HG03097 (cell line): ENCODE data around the gene ADGRG3.

ENCODE experiments used
- ATAC-seq: cut with Tn5 transposase; IDR thresholded peaks from one replicate; pipeline ENCODE4 v1.9.1; 2021; ENCODE audit not compliant: unreplicated experiment, low FRiP score

The ADGRG3 gene, protein sequence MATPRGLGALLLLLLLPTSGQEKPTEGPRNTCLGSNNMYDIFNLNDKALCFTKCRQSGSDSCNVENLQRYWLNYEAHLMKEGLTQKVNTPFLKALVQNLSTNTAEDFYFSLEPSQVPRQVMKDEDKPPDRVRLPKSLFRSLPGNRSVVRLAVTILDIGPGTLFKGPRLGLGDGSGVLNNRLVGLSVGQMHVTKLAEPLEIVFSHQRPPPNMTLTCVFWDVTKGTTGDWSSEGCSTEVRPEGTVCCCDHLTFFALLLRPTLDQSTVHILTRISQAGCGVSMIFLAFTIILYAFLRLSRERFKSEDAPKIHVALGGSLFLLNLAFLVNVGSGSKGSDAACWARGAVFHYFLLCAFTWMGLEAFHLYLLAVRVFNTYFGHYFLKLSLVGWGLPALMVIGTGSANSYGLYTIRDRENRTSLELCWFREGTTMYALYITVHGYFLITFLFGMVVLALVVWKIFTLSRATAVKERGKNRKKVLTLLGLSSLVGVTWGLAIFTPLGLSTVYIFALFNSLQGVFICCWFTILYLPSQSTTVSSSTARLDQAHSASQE

DNA sequence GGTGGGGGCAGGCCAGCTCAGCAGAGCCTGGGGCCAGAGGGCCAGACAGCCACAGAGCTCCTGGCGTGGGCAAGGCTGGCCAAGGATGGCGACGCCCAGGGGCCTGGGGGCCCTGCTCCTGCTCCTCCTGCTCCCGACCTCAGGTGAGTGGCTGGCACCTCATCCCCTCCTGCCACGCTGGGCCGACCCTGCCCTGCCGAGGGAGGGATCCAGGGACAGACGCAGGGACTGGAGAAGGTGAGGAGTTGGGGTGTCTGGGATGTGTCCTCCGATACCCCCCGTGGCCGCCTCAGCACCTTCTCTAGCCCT lies at the start of gene ADGRG3:
Gene ADGRG3, plus strand, starts transcription at position 44 of the 309 bp plus-strand sequence. Its CDS starts 42 bp downstream, at position 86.
- ATAC-seq: no peak

- ATAC-seq: no peak
Observed at GRCh38 chr16:57619133-57619605, 48.9 kb upstream of the ADGRG3 start.

- ATAC-seq: no peak
Observed at GRCh38 chr16:57619606-57620334, 48.3 kb upstream of the ADGRG3 start.

DNA sequence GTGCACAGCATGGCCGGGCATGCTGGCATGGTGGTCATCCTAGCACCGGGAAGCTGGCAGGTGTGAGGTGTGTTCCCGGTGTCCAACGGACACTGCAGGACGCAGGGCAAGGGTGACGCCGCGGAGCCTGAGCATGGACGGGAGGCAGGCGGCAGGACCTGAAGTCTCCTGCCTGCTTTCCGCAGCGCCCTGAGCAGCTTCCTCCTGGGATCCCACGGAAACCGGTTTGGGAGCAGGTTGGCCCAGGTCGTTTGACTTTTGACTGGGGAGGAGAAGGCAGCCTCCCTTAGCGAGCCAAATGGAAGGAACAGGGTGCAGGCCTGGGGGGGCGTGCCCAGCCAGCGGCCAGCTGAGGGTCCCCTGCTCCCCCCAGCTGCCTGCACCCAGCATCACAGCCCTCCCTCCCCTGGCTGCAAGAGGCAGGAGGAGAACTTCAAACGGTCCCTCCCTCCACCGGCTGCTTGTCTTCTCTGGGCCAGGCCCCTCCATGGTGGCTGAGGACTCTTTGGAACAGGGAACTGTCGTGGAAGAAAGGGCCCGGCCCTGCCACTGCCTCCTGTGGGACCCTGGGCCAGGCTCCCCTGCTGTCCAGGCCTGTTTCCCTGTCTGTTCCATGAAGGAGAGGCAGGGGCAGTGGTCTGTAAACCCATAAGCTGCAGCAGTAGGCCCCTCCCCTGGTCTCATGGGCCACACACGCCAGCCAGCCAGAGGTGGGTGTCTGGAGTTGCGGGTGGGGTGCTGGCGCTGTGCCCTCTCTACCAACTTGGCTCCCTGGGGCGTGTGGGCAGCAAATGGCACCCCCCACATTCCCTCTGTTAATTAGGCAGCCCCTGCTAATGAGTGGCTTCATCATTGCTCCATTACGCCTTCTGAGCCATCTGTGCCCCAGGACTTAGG lies 47.5 kb upstream of the ADGRG3 start:
- ATAC-seq: no peak

DNA sequence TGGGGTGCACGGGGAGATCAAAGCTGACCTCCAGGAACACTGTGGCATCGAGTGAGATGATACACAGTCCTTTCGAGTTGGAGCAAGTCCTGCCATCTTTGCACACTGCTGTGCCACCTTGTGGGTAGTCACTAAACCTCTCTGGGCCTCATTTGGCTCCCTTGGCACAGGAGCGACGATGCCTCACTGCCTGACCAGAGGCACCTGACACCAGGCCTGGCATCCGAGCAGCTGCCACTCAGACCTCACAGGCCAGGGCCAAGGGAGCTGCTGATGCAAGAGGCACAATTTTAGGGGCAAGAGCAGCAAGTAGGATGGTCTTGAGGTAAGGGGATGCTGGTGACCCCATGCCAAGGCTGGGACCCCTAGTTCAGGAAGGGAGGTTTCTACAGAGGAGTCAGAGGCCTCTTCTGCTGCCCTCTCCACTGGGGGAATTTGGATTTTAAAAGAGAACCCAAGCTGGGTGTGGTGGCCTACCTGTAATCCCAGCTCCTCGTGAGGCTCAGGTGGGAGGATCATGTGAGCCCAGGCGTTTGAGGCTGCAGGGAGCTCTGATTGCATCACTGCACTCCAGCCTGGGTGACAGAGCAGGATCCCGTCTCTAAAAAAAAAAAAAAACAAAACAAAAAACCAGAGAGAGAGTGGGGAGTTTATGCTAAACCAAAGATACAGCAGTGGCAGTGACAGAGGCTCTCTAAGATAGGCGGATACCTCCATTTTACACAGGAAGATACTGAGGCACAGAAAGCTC lies 46.4 kb upstream of the ADGRG3 start:
- ATAC-seq: no peak

GRCh38 chr16:57622361-57623250 lies 45.5 kb upstream of the ADGRG3 start:
- ATAC-seq: no peak

DNA sequence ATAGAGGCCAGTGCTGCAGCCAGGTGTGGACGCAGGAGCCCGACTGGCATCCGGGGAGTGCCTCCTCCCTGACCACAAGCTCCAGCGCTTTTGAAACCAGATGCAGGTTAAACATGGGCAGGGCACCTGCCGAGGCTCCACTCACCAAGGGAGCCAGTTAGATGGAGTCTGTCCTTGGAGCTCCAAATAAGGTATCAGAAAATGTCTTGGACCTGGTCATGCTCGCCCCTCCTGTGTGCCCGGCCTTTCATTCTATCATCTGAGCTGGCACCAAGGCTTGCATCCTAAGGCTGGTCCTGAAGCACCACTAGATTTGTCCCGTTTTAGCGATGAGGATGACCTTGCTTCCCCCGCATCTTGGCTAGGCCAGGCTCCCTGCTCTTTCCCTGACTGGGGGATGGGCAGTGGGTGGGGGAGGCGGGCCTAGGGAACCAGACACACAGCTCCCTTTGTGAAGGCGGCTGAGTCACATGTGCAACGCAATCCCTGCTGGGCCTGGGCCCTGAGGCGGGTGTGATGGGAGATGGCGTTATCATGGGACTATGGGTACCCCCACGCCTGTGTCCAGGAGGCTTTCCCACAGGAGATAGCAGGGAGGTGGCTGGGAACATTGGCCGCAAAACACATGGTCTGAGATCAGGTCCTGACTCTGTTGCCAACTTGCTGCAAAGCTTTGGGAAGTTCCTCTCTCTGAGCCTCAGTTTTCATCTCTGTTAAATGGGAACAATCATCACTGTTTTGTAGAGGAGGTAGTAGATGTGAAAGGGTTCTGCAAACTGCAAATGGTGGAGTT lies 44.7 kb upstream of the ADGRG3 start:
- ATAC-seq: no peak

DNA sequence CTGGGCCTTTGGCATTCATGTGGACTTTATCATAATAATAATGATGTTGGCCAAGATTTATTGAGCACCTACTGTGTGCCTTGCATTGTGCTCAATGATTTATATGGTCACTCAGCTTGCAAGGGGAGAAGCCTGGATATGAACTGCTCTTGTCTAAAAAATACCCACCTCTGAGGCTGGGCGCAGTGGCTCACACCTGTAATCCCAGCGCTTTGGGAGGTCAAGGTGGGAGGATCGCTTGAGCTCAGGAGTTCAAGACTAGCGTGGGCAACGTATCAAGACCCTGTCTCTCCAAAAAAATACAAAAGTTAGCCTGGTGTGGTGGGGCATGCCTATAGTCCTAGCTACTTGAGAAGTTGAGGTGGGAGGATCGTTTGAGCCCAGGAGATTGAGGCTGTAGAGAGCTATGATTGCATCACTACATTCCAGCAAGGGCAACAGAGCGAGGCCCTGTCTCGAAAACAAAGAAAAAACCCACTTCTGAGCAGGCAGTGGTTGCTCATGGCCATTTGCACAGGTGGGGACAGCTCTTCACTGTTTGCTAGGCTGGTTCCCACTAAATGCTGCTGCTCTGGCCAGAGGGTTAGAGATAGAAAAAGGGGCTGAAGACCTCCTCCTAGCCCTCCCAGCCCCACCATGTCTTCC lies 43.9 kb upstream of the ADGRG3 start:
- no peak for ATAC-seq

DNA sequence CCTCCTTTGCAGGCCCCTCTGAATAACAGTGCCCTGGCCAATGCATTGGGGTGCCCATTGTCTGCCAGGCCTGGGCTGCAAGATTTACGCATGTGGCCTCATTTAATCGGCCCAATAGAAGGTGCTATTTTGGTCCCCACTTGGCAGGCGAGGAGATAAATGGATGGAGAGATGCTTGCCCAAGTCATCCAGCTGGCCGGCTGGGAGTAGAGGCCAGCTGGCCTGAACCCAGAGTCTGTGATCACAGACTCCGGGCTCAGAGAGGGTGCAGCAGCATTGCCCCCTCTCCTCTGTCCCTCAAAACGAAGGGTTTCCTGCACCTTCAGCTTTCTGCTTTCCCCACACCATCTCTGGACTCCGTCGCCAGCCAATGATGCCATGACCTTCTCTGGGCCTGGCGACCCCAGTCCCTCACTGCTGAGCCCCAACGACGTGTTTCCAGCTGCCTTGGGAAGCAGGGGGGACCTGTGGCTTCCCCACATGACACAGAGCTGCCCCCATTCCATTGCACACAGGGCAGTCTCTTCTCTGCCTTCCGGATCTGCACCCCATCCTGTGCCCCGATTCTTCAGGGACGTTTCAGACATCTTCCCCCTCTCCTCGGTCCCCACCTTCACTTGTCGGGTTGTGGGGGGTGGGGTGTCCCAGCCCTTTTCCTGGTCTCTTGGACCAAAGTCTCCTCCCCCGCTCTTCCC lies 43.2 kb upstream of the ADGRG3 start:
- no peak for ATAC-seq

GRCh38 chr16:57626420-57627170 lies 41.5 kb upstream of the ADGRG3 start:
- ATAC-seq: no peak

DNA sequence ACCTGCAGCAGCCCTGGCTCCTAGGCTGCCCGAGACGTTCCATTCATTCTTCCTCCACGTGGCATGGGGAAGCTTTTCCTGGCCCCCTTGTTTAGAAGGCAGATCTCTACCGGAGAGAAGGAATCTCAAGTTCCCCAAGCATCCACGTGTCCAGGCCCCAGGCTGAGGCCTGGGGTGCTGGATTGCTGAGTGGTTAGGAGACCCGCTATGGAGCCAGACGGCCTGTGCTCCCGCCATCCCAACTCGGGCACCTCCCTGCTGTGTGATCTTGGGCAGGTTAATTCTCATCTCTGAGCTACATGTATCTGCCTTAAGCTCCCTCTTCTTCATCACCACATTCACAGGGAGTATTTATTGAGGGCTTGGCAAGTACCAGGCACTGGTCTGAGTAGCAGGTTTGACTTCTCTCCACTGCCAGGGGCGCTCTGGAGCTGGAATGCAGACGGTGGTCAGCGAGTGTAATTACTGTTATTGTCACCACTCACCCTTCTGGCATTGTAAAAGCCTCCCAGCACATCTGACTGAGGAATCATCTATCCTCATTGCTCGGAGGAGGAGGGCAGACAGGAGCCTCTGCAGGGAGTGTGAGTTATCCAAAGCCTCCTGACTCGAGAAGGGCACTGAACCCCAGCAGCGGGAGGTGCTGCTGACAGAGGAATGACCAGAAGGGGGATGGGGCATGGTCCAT lies 40.8 kb upstream of the ADGRG3 start:
- ATAC-seq: no peak

DNA sequence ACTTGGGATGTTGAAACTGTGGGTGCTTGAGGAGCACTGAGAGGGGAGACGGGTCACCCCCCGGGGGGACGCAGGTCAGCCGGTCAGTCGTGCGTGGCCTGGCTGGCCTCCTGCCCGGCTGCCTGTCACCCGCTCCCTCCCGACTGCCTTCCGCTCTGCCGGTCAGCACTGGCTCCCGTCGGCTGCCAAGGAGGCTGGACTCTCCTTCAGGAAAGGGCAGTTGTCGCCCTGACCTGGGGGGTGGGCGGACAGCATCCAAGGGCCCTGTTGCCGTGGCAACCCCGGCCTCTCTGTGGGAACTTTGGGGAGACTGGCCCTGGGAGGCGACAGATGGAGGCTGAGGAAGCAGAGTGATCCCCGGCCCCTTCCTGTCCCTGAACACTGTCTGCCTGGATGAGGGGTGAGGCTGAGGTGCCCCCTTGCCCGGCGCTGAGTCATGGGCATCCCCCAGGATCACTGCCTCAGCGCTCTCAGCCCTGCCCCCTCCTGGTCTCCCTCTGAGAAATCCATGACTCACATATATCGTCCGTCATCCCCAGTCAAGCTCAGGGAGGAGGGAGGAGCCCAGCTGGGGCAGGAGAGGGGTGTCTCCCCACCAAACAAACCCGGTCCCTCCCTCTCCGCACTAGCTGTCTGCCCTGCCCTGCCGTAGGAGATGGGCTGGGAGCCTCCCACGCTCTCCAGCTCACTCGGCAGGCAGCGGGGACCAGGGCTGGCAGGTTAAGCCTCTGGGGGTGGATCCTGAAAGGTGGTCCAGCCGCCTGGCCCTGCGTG lies 39.9 kb upstream of the ADGRG3 start, which contains the start of gene ADGRG1:
Gene ADGRG1, plus strand, starts transcription at position 623 of the 774 bp plus-strand sequence. CDS start 21,658 bp downstream, outside the sequence.
- no peak for ATAC-seq

- ATAC-seq: no peak
Observed at GRCh38 chr16:57628783-57629293, 39.3 kb upstream of the ADGRG3 start.

DNA sequence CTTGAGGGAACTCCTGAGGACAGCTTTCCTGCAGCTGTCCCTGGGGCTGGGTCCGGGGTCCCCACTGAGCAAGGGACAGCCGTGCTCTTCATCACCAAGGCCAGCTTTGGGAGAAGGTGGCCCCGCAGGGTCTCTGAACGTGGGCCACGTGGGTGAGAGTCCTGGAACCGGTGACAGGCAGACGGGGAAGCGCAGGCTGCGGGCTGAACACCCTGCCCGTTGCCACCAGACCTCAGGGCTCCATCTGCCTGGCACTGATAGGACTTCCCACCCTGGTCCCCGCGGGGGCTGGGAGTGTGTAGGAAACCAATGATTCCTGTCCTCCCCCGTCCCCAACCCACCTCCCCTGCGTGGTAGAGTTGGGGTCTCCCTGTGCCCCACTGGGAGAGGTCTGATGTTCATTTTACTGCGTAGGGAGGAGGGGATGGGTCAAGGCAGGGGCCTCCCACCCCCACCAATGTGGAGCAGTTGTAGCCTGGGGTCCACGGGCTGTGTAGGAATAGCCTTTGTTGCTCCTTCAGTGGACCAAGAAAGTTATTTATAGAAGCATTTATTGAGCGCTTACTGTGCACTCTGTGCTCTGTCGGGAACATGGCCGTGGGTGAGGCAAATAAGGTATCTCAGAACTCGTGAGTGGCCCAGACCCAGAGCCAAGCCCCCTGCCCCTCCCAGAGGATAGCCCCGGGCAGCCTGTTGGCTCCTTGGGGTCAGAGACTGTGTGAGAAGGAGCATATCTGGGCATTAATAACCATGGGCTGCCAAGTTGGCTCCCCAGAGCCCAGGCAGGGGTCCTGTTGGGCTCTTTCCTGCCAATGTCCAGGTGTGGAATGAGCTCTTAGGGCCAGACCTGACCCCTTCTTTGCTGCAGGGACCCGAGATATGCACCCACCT lies 38.3 kb upstream of the ADGRG3 start:
- no peak for ATAC-seq
